ENCODE data around the gene NR4A2. TPM values are rescaled to one million over a fixed set of nuclear protein-coding genes. Genes with fewer than 3 reads are reported as not detected.

Gene NR4A2
- polyA plus RNA-seq, 1 of the 3 experiments (the other 2 are of a cell fraction): 16.2 TPM

- H3K9me3 ChIP-seq: no peaks in the 10 kb centered on the region
- H3K9me2 ChIP-seq: no peaks in the 10 kb centered on the region
- H3F3A ChIP-seq (replicated peaks; ENCODE audit: insufficient read depth): no peaks in the 10 kb centered on the region
- no peaks in the 10 kb centered on the region for H4K20me1 ChIP-seq (ENCODE audit: insufficient read depth)
- no peak overlapping the region for H3K9ac ChIP-seq
- TF ChIP-seq REST (IDR thresholded peaks at IDR 0.05; ENCODE audit: low read depth, low read length) (no peak), ELF1 (IDR thresholded peaks at IDR 0.05) (no peak), TEAD4 (IDR thresholded peaks at IDR 0.05; ENCODE audit: borderline replicate concordance, insufficient read depth) (no peak), SMC3 (IDR thresholded peaks at IDR 0.05; ENCODE audit: low read depth, low read length) (no peak), ZBTB33 (IDR thresholded peaks at IDR 0.05; ENCODE audit: borderline replicate concordance, low read depth) (no peak), JUND (IDR thresholded peaks at IDR 0.05) (no peak), GABPA (IDR thresholded peaks at IDR 0.05; ENCODE audit: low read depth) (no peak), USF2 (IDR thresholded peaks at IDR 0.05; ENCODE audit: borderline replicate concordance, low read depth, low read length) (no peak), USF1 (IDR thresholded peaks at IDR 0.05; ENCODE audit: borderline replicate concordance, low read depth) (no peak), RFX5 (IDR thresholded peaks at IDR 0.05; ENCODE audit: low read length) (no peak), EZH2phosphoT487 (IDR thresholded peaks at IDR 0.05; ENCODE audit: borderline replicate concordance, low read depth) (no peak)
- ChIA-PET CTCF (interaction anchor here (1.0 to 3.0 kb wide), 2 partner anchors 9 to 264 kb away, joined by 3 to 11 read pairs; no protein-coding TSS in a partner anchor), POLR2A (no interaction called here)
- DNase-seq: no peak
- no peak overlapping the region for H3K4me2 ChIP-seq
- H3K4me3 ChIP-seq (ENCODE audit: low read depth in 2 of 2, low read length in 1 of 2): no peak overlapping the region
- no peaks in the 10 kb centered on the region for H3K36me3 ChIP-seq (replicated peaks in 1 of 2; ENCODE audit: control insufficient read depth in 1 of 2, insufficient read depth in 2 of 2, low read length in 1 of 2)
- no peak overlapping the region for H3K27ac ChIP-seq (ENCODE audit: low read depth in 2 of 2, low read length in 1 of 2)
- H2AFZ ChIP-seq (ENCODE audit: low read depth): no peak overlapping the region
- no peaks in the 10 kb centered on the region for H3K79me2 ChIP-seq (ENCODE audit: insufficient read depth)
- H3K27me3 ChIP-seq (ENCODE audit: insufficient read depth): peaks cover 73% of the 10 kb centered on the region
- 41% methylated on average over 12 of the region's 12 CpGs for WGBS (ENCODE audit: low lambda C conversion rate)
- H3K4me1 ChIP-seq (ENCODE audit: control insufficient read depth in 1 of 2, insufficient read depth in 2 of 2, low read depth in 1 of 2, low read length in 1 of 2): no peaks in the 10 kb centered on the region
Observed at GRCh38 chr2:156325688-156326525, 6.6 kb downstream of the NR4A2 start.
